ENCODE measurements around the gene DYNAP.

DNA sequence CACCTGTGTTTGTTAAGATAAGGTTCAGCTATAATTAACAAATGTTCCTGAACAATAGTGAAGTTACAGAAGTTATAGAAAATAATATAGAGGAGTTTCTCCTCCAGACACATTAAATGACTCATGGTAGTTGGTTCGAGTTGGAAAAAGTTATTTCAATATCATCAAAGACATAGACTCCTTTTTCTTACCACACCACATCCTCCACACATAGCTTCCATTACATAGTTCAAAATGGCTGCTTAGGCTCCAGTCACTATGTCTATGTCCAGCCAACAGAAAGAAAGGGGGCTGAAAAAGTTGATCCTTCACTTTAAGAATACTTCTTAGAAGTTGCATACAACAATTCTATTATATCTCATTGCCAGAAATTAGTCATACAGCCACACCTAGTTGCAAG is 50.7 kb downstream of the DYNAP start:
- TF ChIP-seq POLR2A (IDR thresholded peaks at IDR 0.05; ENCODE audit: extremely low read depth, insufficient read length) (no peak), MYC (IDR thresholded peaks at IDR 0.05; ENCODE audit: low read depth, low read length) (no peak)
